Mononuclear cell (primary cell): ENCODE data around the gene CLEC2A. TPM values are rescaled to one million over a fixed set of nuclear protein-coding genes. Genes with fewer than 3 reads are reported as not detected.

Experiments used
- H3K27me3 ChIP-seq: 2 replicates; pipeline ENCODE4 v1.6.0; 2011; ENCODE audit warnings: low read length, control low read depth; ENCODE audit not compliant: insufficient read depth
- H3K4me1 ChIP-seq: 2 replicates; pipeline ENCODE4 v1.5.1; 2011; ENCODE audit warnings: mild to moderate bottlenecking, low read length, control low read depth; ENCODE audit not compliant: insufficient read depth
- H3K4me3 ChIP-seq: 2 replicates; pipeline ENCODE4 v1.5.1; 2011; ENCODE audit warnings: mild to moderate bottlenecking, low read length, moderate library complexity
- H3K9me3 ChIP-seq: 2 replicates; pipeline ENCODE4 v1.5.1; 2011; ENCODE audit warnings: low read depth, mild to moderate bottlenecking, control low read depth, low read length
- total RNA-seq: library from RNA; depleted of rRNA; stranded (reverse); fragments of >200 nt; gene quantifications from one replicate; pipeline ENCODE4 v1.2.3, GENCODE V29; 2012

The CLEC2A gene
- total RNA-seq, 1 donor: not detected

- Histone ChIP-seq H3K4me1 (no peaks in the 10 kb centered on the region), H3K4me3 (no peak overlapping the region), H3K27me3 (no peaks in the 10 kb centered on the region), H3K9me3 (peaks cover 21% of the 10 kb centered on the region)
Observed at GRCh38 chr12:9911708-9912107, 20.5 kb downstream of the CLEC2A start.

GRCh38 chr12:9910716-9911421, 21.3 kb downstream of the CLEC2A start:
- peaks cover 6% of the 10 kb centered on the region for H3K4me1 ChIP-seq
- H3K9me3 ChIP-seq: peaks cover 21% of the 10 kb centered on the region
- no peaks in the 10 kb centered on the region for H3K27me3 ChIP-seq
- H3K4me3 ChIP-seq: no peak overlapping the region

GRCh38 chr12:9909724-9910123, 22.4 kb downstream of the CLEC2A start:
- no peaks in the 10 kb centered on the region for H3K27me3 ChIP-seq
- H3K9me3 ChIP-seq: peaks cover 21% of the 10 kb centered on the region
- H3K4me3 ChIP-seq: no peak overlapping the region
- H3K4me1 ChIP-seq: peaks cover 6% of the 10 kb centered on the region

- Histone ChIP-seq H3K4me1 (peaks cover 6% of the 10 kb centered on the region), H3K4me3 (no peak overlapping the region), H3K27me3 (no peaks in the 10 kb centered on the region), H3K9me3 (peaks cover 24% of the 10 kb centered on the region)
Observed at GRCh38 chr12:9908350-9908749, 23.8 kb downstream of the CLEC2A start.

- H3K9me3 ChIP-seq: peaks cover 30% of the 10 kb centered on the region
- no peaks in the 10 kb centered on the region for H3K27me3 ChIP-seq
- peaks cover 6% of the 10 kb centered on the region for H3K4me1 ChIP-seq
- H3K4me3 ChIP-seq: no peak overlapping the region
Observed at GRCh38 chr12:9907769-9908168, 24.4 kb downstream of the CLEC2A start.

GRCh38 chr12:9906873-9907272, 25.3 kb downstream of the CLEC2A start:
- Histone ChIP-seq H3K9me3 (peaks cover 33% of the 10 kb centered on the region), H3K4me3 (no peak overlapping the region), H3K27me3 (no peaks in the 10 kb centered on the region), H3K4me1 (peaks cover 6% of the 10 kb centered on the region)

- no peaks in the 10 kb centered on the region for H3K27me3 ChIP-seq
- H3K9me3 ChIP-seq: peaks cover 12% of the 10 kb centered on the region
- no peak overlapping the region for H3K4me3 ChIP-seq
- peaks cover 6% of the 10 kb centered on the region for H3K4me1 ChIP-seq
Observed at GRCh38 chr12:9902539-9903228, 29.5 kb downstream of the CLEC2A start.

GRCh38 chr12:9900930-9901329, 31.2 kb downstream of the CLEC2A start:
- no peaks in the 10 kb centered on the region for H3K27me3 ChIP-seq
- no peaks in the 10 kb centered on the region for H3K4me1 ChIP-seq
- peaks cover 12% of the 10 kb centered on the region for H3K9me3 ChIP-seq
- H3K4me3 ChIP-seq: no peak overlapping the region

GRCh38 chr12:9899209-9899608, 33.0 kb downstream of the CLEC2A start:
- Histone ChIP-seq H3K27me3 (no peaks in the 10 kb centered on the region), H3K4me1 (no peaks in the 10 kb centered on the region), H3K4me3 (no peak overlapping the region), H3K9me3 (peaks cover 12% of the 10 kb centered on the region)

- Histone ChIP-seq H3K4me3 (no peak overlapping the region), H3K27me3 (no peaks in the 10 kb centered on the region), H3K4me1 (no peaks in the 10 kb centered on the region), H3K9me3 (peaks cover 1% of the 10 kb centered on the region)
Observed at GRCh38 chr12:9897535-9897934, 34.6 kb downstream of the CLEC2A start.

GRCh38 chr12:9895215-9895971, 36.8 kb downstream of the CLEC2A start:
- Histone ChIP-seq H3K4me3 (no peak overlapping the region), H3K9me3 (no peaks in the 10 kb centered on the region), H3K4me1 (no peaks in the 10 kb centered on the region), H3K27me3 (no peaks in the 10 kb centered on the region)

- no peaks in the 10 kb centered on the region for H3K4me1 ChIP-seq
- H3K4me3 ChIP-seq: no peak overlapping the region
- no peaks in the 10 kb centered on the region for H3K27me3 ChIP-seq
- no peaks in the 10 kb centered on the region for H3K9me3 ChIP-seq
Observed at GRCh38 chr12:9888665-9889273, 43.4 kb downstream of the CLEC2A start.

GRCh38 chr12:9883175-9883574, 49.0 kb downstream of the CLEC2A start:
- H3K4me3 ChIP-seq: no peak overlapping the region
- no peaks in the 10 kb centered on the region for H3K4me1 ChIP-seq
- no peaks in the 10 kb centered on the region for H3K27me3 ChIP-seq
- no peaks in the 10 kb centered on the region for H3K9me3 ChIP-seq

- no peak overlapping the region for H3K4me3 ChIP-seq
- no peaks in the 10 kb centered on the region for H3K9me3 ChIP-seq
- no peaks in the 10 kb centered on the region for H3K4me1 ChIP-seq
- no peaks in the 10 kb centered on the region for H3K27me3 ChIP-seq
Observed at GRCh38 chr12:9881988-9882387, 50.2 kb downstream of the CLEC2A start.

- Histone ChIP-seq H3K4me3 (no peak within 1 kb of the TSS), H3K9me3 (no peaks in the 10 kb centered on the region), H3K27me3 (no peaks in the 10 kb centered on the region), H3K4me1 (no peaks in the 10 kb centered on the region)
Observed at GRCh38 chr12:9881246-9881645, 50.9 kb downstream of the CLEC2A start, which contains the start of gene KLRF2. Gene KLRF2 (plus strand): TSS chr12:9881489. CDS start chr12:9881596, 107 bp downstream.
